Measurements from ENCODE around the gene RFT1.
"Not testable (repeated sequence)": the region's sequence is repeated elsewhere in the genome, so short reads cannot be mapped to it uniquely, and the experiment has no call there.

RFT1 gene

GRCh38 chr3:53065841-53066480 lies 64.3 kb downstream of the RFT1 start:
- no peak for DNase-seq

DNA sequence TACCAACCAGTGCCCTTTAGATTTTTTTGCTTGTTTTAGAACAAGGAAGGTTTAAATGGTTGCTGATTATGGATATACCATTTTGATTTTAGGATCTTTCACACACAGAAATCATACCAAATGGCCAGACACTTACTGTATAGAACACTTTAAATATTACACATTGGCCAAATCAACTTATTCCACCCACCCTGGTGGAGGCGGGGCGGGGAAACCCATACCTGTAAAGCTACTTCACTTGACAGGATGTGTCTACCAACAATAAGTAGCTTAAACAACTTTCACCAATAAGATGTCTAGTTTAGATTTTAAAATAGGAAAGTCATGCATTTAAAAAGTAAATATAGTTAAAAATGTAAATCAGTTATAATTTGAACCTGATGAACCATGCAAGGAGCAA lies 67.3 kb downstream of the RFT1 start:
- DNase-seq = no peak

- no peak for DNase-seq
Observed at GRCh38 chr3:53056442-53056841, 73.8 kb downstream of the RFT1 start.

DNA sequence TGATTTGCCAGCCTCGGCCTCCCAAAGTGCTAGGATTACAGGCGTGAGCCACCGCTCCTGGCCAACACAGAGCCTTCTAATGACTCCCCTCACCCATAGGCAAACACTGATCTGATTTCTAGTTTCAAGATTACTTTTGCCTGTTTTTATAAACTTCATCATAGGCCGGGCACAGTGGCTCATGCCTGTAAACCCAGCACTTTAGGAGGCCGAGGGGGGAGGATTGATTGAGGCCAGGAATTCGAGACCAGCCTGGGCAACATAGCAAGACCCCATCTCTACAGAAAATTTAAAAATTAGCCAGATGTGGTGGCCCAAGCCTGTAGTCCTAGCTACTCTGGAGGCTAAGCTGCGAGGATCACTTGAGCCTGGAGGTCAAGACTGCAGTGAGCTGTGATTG lies 76.0 kb downstream of the RFT1 start:
- not testable (repeated sequence) for DNase-seq

DNA sequence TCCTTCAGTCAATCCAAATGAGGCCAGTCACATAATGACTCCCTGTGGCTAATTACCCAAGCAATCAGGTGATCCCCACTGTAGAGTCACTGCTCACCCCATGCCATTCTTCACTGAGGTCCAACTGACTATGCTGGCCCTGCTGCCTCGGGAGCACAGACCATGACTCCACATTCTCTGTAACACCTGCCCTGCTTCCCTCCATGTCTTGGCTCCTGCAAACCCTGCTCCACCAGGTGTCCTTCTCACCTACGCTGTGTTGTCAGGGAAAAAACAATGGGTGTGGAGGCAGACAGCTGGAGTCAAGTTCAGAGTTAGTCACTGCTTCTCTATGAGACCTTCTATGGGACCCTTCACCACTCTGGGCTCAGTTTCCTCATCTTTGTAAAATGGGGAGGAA lies 78.3 kb downstream of the RFT1 start:
- DNase-seq = no peak

- no peak for DNase-seq
Observed at GRCh38 chr3:53049987-53050386, 80.2 kb downstream of the RFT1 start.

GRCh38 chr3:53046171-53047170 lies 83.8 kb downstream of the RFT1 start:
- peak; percentile 39 to 68 (median 55) for DNase-seq

DNA sequence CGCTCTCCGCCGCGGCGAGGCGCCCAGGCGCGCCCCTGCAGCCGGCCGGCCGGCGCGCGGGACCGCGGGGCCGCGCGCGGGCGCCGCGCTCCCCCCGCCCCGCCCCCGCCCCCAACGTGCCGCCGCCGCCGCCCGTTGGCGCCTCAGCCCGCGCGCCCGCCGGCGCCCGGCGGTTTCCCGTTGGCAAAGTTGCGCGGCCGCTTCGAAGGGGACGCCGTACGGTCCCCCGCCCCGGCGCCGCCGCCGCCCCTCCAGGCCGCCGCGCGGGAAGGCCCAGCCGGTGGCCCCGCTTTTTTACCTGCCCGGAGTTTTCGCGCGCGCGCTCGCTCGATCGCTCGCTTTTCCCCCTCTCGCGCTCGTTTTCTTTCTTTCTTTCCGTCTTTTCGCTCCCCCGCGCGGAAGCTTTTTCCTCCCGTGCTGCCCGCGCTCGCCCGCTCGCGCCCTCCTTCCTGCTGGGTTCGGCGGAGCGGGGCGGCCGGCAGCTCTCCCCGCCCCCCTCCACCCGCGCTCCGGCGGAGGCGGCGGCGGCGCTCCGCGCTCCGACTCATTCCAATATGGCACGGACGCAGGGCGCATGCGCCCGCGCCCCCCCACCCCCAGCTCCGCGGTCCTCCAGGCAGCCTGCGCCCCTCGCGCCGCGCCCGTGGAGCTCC lies 84.6 kb downstream of the RFT1 start, which contains the start of gene SFMBT1:
Gene SFMBT1 (minus strand): TSS at position 556 of the 653 bp plus-strand sequence. CDS start 76,945 bp downstream, outside the sequence.
- DNase-seq = peak; percentile 64 to 81 (median 70)

- DNase-seq = peak; percentile 48 to 75 (median 61)
Observed at GRCh38 chr3:53044711-53045517, 85.3 kb downstream of the RFT1 start.

GRCh38 chr3:53044371-53044710 lies 85.9 kb downstream of the RFT1 start:
- DNase-seq = no peak

GRCh38 chr3:53043738-53044137 lies 86.5 kb downstream of the RFT1 start:
- DNase-seq = no peak

- no peak for DNase-seq
Observed at GRCh38 chr3:53042651-53043050, 87.6 kb downstream of the RFT1 start.

DNA sequence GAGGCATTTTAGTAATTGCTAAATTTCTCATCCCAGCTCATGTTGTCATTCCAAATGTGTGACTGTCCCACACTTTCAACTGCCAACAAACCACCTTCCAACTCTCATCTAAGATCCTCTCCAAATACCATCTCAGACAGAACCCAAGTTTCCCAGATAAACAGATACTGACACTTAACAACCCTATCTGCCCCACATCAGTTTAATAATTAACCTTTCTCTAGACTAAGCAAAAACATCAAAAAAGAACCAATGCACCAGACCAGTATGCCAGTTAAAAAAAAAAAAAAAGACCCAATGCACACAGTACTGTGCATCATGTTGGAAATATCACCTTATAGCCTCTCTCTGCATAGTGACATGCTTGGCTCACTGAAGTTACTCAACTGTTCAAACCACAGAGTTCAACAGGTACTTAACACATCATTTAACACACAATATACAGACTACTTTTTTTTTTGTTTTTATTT lies 89.8 kb downstream of the RFT1 start:
- no peak for DNase-seq

DNA sequence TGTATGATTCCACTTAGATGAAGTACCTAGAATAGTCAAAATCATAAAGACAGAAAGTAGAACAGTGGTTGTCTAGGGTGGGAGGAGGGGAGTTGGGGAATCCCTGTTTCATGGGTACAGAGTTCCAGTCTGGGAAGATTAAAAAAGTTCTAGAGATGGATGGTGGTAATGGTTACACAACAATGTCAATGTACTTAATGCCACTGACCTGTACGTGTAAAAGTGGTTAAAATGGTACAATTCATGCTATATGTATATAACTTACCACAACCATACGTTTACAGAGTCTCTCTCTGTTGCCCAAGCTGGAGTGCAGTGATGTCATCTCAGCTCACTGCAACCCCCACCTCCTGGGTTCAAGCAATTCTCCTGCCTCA lies 90.9 kb downstream of the RFT1 start:
- no peak for DNase-seq

DNA sequence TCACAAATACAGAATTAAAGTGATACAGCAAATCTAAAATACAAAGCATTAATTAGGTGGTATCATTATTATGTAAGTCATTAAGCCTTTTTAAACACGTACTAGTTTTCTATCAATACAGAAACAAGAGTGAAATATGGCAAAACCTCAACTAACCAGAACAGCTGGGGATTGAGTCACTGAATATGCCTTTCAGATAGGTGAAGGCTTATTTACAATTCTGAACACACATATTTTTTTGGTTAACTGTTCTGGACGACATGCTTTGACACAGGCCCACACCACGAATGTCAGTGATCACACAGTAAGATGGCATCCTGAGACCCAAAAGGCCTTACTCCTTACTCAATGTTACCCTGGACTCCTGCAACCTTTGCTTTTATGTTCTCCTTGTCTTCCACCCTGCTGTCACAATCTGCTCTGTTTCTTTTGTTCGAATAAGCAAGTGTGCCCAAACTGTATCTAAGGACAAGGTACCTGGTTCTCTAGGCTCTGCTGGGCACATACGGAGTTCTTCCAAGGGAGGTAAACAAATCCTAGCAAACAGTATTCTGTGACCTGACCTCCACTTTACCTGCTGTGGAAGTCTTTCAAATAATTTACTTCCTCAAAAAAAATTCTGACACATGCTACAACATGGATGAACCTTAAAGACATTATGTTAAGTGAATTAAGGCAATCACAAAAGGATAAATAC lies 91.4 kb downstream of the RFT1 start:
- DNase-seq = no peak

All from T-helper 1 cell (primary cell).